Large intestine (tissue), 3 donors: ENCODE measurements around the gene NCBP1. TPM values are rescaled to one million over a fixed set of nuclear protein-coding genes. Genes with fewer than 3 reads are reported as not detected.

ENCODE experiments used
- DNase-seq, 2 donors: peaks; one replicate each; pipeline versions ENCODE4 v3.0.0 to v3.0.0-alpha.2; 2013
- H3K27ac ChIP-seq: one replicate; pipeline ENCODE4 v1.5.1; 2013; ENCODE audit warnings: low read length
- H3K27me3 ChIP-seq: 2 replicates; pipeline ENCODE4 v1.6.1; 2013; ENCODE audit warnings: low read length; ENCODE audit not compliant: control insufficient read depth, insufficient read depth
- H3K36me3 ChIP-seq: 2 replicates; pipeline ENCODE4 v1.6.1; 2013; ENCODE audit warnings: low read length; ENCODE audit not compliant: control insufficient read depth, insufficient read depth
- H3K4me1 ChIP-seq: one replicate; pipeline ENCODE4 v1.6.1; 2013; ENCODE audit warnings: low read length; ENCODE audit not compliant: control insufficient read depth, insufficient read depth
- H3K4me3 ChIP-seq: one replicate; pipeline ENCODE4 v1.5.1; 2013; ENCODE audit warnings: low read length
- H3K9me3 ChIP-seq: one replicate; pipeline ENCODE4 v1.6.1; 2013; ENCODE audit warnings: mild to moderate bottlenecking, low read depth, low read length, moderate library complexity; ENCODE audit not compliant: control insufficient read depth
- WGBS: methylation state at CpG from one replicate; pipeline ENCODE4 v1.1.5; 2013; ENCODE audit warnings: low lambda C conversion rate; ENCODE audit not compliant: insufficient coverage; 5-methylcytosine and 5-hydroxymethylcytosine counted together
- polyA plus RNA-seq: library from polyadenylated mRNA; unstranded; fragments of 120-200 nt; gene quantifications from one replicate; pipeline ENCODE4 v1.2.1, GENCODE V29; 2013

The NCBP1 gene
- polyA plus RNA-seq, 1 donor, result 30.7 TPM

GRCh38 chr9:97668485-97668884 is 34.9 kb downstream of the NCBP1 start:
- H3K27me3 ChIP-seq, result no peaks in the 10 kb centered on the region
- H3K4me3 ChIP-seq, result no peak overlapping the region
- peaks cover 84% of the 10 kb centered on the region for H3K36me3 ChIP-seq
- no peak overlapping the region for H3K27ac ChIP-seq
- 92% methylated on average over 2 of the region's 3 CpGs for WGBS
- no peaks in the 10 kb centered on the region for H3K9me3 ChIP-seq
- no peak for DNase-seq
- peaks cover 14% of the 10 kb centered on the region for H3K4me1 ChIP-seq

GRCh38 chr9:97670586-97670985 is 37.0 kb downstream of the NCBP1 start:
- Histone ChIP-seq H3K36me3 (peaks cover 79% of the 10 kb centered on the region), H3K27me3 (no peaks in the 10 kb centered on the region), H3K27ac (no peak overlapping the region), H3K4me1 (peaks cover 14% of the 10 kb centered on the region), H3K4me3 (no peak overlapping the region), H3K9me3 (no peaks in the 10 kb centered on the region)
- 100% methylated on average over 1 of the region's 3 CpGs for WGBS
- no peak for DNase-seq

GRCh38 chr9:97672403-97672802 is 38.8 kb downstream of the NCBP1 start:
- Histone ChIP-seq H3K9me3 (no peaks in the 10 kb centered on the region), H3K27me3 (no peaks in the 10 kb centered on the region), H3K27ac (no peak overlapping the region), H3K4me3 (no peak overlapping the region), H3K36me3 (peaks cover 77% of the 10 kb centered on the region), H3K4me1 (peaks cover 14% of the 10 kb centered on the region)
- DNase-seq, result peak in 1 of 2 donors; percentile 17
- WGBS, result 20% methylated on average over 1 of the region's 3 CpGs

GRCh38 chr9:97673922-97674321 is 40.3 kb downstream of the NCBP1 start:
- Histone ChIP-seq H3K4me1 (peaks cover 14% of the 10 kb centered on the region), H3K27me3 (no peaks in the 10 kb centered on the region), H3K4me3 (no peak overlapping the region), H3K27ac (no peak overlapping the region), H3K9me3 (no peaks in the 10 kb centered on the region), H3K36me3 (peaks cover 74% of the 10 kb centered on the region)
- peak; percentile 9 to 41 for DNase-seq
- WGBS, result no CpG with 5 or more reads among the region's 3 CpGs

GRCh38 chr9:97675655-97676054 is 42.0 kb downstream of the NCBP1 start:
- Histone ChIP-seq H3K9me3 (no peaks in the 10 kb centered on the region), H3K4me1 (peaks cover 14% of the 10 kb centered on the region), H3K27me3 (no peaks in the 10 kb centered on the region), H3K4me3 (no peak overlapping the region), H3K36me3 (peaks cover 64% of the 10 kb centered on the region), H3K27ac (no peak overlapping the region)
- 72% methylated on average over 2 of the region's 3 CpGs for WGBS
- no peak for DNase-seq

GRCh38 chr9:97682242-97682641 is 48.6 kb downstream of the NCBP1 start:
- no CpG with 5 or more reads among the region's 1 CpG for WGBS
- Histone ChIP-seq H3K4me3 (no peak overlapping the region), H3K9me3 (no peaks in the 10 kb centered on the region), H3K27ac (no peak overlapping the region), H3K36me3 (peaks cover 58% of the 10 kb centered on the region), H3K4me1 (peaks cover 1% of the 10 kb centered on the region), H3K27me3 (no peaks in the 10 kb centered on the region)
- DNase-seq, result no peak

- WGBS, result 20% methylated on average over 1 of the region's 1 CpG
- H3K27me3 ChIP-seq, result no peaks in the 10 kb centered on the region
- H3K4me3 ChIP-seq, result no peak overlapping the region
- peak overlapping the region; percentile 69 for H3K27ac ChIP-seq
- DNase-seq, result peak; percentile 39 to 72
- H3K36me3 ChIP-seq, result peaks cover 35% of the 10 kb centered on the region
- H3K4me1 ChIP-seq, result peaks cover 21% of the 10 kb centered on the region
- H3K9me3 ChIP-seq, result no peaks in the 10 kb centered on the region
Measured at GRCh38 chr9:97688654-97689053, 55.0 kb downstream of the NCBP1 start.

GRCh38 chr9:97689401-97690180 is 56.0 kb downstream of the NCBP1 start:
- H3K27me3 ChIP-seq, result no peaks in the 10 kb centered on the region
- WGBS, result 49% methylated on average over 2 of the region's 4 CpGs
- H3K36me3 ChIP-seq, result peaks cover 27% of the 10 kb centered on the region
- H3K4me1 ChIP-seq, result peaks cover 21% of the 10 kb centered on the region
- H3K4me3 ChIP-seq, result no peak overlapping the region
- H3K27ac ChIP-seq, result peak overlapping the region; percentile 1
- no peak for DNase-seq
- no peaks in the 10 kb centered on the region for H3K9me3 ChIP-seq

GRCh38 chr9:97694769-97695168 is 61.1 kb downstream of the NCBP1 start:
- H3K4me3 ChIP-seq, result no peak overlapping the region

GRCh38 chr9:97695390-97695789 is 61.8 kb downstream of the NCBP1 start:
- H3K27ac ChIP-seq, result no peak overlapping the region
- H3K4me3 ChIP-seq, result peak overlapping the region; percentile 96
- peaks cover 4% of the 10 kb centered on the region for H3K9me3 ChIP-seq
- no peaks in the 10 kb centered on the region for H3K27me3 ChIP-seq
- H3K36me3 ChIP-seq, result peaks cover 11% of the 10 kb centered on the region
- 40% methylated on average over 1 of the region's 3 CpGs for WGBS
- H3K4me1 ChIP-seq, result peaks cover 13% of the 10 kb centered on the region
- no peak for DNase-seq

More at GRCh38 chr9:97694769-97695168, 61.1 kb downstream of the NCBP1 start:
- H3K27me3 ChIP-seq, result no peaks in the 10 kb centered on the region
- no peak overlapping the region for H3K27ac ChIP-seq
- peaks cover 16% of the 10 kb centered on the region for H3K4me1 ChIP-seq
- no CpG with 5 or more reads among the region's 7 CpGs for WGBS
- peaks cover 4% of the 10 kb centered on the region for H3K9me3 ChIP-seq
- DNase-seq, result no peak
- peaks cover 11% of the 10 kb centered on the region for H3K36me3 ChIP-seq
